Transverse colon (tissue), 3 donors: ENCODE measurements around the gene ANOS1.

Source experiments
- EP300 ChIP-seq: sonication (generic); formaldehyde crosslinking; IDR thresholded peaks from one replicate; pipeline ENCODE4 v1.6.1; 2017; ENCODE audit warnings: antibody characterized with exemption, low read depth
- POLR2A ChIP-seq: fragments of 450-650 bp; IDR thresholded peaks from one replicate; pipeline ENCODE4 v1.6.1; 2016; ENCODE audit warnings: antibody characterized with exemption, mild to moderate bottlenecking, moderate library complexity
- TF ChIP-seq, protein P1 (sequence below), 5 experiments: fragments of 200-600 bp in 3 of 5; fragments of 450-650 bp in 2 of 5; sonication (generic) in 3 of 5; IDR thresholded peaks; 1 replicate in 2 of 5; 2 replicates in 3 of 5; pipeline ENCODE4 v1.5.1; 2016 to 2017; ENCODE audit warnings: antibody characterized with exemption in 5 of 5, inconsistent platforms in 3 of 5, mild to moderate bottlenecking in 2 of 5, moderate library complexity in 1 of 5

DNA sequence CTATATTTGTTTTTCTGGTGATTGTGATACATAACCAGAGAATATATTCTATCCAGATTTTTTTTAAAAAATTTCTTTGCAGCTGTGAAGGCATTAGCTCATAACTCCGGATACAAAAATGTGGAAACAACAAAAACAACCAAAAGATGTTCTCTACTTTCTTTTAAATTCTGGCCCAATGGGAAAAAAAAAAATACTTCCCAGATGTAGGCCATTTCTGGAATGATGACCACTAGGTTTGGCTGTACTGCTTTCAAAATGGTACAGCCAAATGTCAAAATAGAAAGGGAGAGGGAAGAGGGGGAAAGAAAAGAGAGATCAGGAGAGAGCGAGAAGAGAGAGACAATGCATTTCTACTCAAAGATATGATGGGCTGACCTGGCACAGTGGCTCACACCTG is 14.6 kb downstream of the ANOS1 start:
- TF ChIP-seq, protein P1, sequence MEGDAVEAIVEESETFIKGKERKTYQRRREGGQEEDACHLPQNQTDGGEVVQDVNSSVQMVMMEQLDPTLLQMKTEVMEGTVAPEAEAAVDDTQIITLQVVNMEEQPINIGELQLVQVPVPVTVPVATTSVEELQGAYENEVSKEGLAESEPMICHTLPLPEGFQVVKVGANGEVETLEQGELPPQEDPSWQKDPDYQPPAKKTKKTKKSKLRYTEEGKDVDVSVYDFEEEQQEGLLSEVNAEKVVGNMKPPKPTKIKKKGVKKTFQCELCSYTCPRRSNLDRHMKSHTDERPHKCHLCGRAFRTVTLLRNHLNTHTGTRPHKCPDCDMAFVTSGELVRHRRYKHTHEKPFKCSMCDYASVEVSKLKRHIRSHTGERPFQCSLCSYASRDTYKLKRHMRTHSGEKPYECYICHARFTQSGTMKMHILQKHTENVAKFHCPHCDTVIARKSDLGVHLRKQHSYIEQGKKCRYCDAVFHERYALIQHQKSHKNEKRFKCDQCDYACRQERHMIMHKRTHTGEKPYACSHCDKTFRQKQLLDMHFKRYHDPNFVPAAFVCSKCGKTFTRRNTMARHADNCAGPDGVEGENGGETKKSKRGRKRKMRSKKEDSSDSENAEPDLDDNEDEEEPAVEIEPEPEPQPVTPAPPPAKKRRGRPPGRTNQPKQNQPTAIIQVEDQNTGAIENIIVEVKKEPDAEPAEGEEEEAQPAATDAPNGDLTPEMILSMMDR (IDR thresholded peaks at IDR 0.05) = no peak
- TF ChIP-seq EP300 = no peak
- no peak for TF ChIP-seq POLR2A
